Head of caudate nucleus (tissue), 42 donors: ENCODE data around the gene VPS16.
"Not testable (repeated sequence)": the region's sequence is repeated elsewhere in the genome, so short reads cannot be mapped to it uniquely, and the experiment has no call there.

Experiments used
- DNase-seq, 42 donors: peaks; one replicate each; pipeline versions ENCODE4 v3.0.0 to v3.0.0-alpha.2; 2020 to 2021; ENCODE audit warnings: mixed read lengths in 7 of 42
- intact Hi-C: fragments of 100-400 bp; cut with DNase I; formaldehyde crosslinking; loops from one replicate; pipeline ENCODE4 v1.15.0; 2022

The VPS16 gene

GRCh38 chr20:2804852-2805688 lies 35.5 kb upstream of the VPS16 start:
- intact Hi-C loops, result no loop called here
- DNase-seq, result peak in 25 of 42 donors; percentile 12 to 67 (median 31)

- intact Hi-C loops, result no loop called here
- peak in 2 of 42 donors; percentile 14 to 23 for DNase-seq
These were observed 34.7 kb upstream of the VPS16 start for GRCh38 chr20:2805689-2806350.

GRCh38 chr20:2806351-2806701 lies 34.2 kb upstream of the VPS16 start:
- intact Hi-C loops, result no loop called here
- peak in 2 of 42 donors; percentile 9 to 28 for DNase-seq

GRCh38 chr20:2807019-2807418 lies 33.5 kb upstream of the VPS16 start:
- peak in 2 of 42 donors; percentile 12 to 27 for DNase-seq
- intact Hi-C loops, result no loop called here

- peak in 2 of 42 donors; percentile 13 to 27 for DNase-seq
- intact Hi-C loops, result not testable (repeated sequence)
These were observed 32.6 kb upstream of the VPS16 start for GRCh38 chr20:2807929-2808328.

GRCh38 chr20:2809690-2810089 lies 30.9 kb upstream of the VPS16 start:
- no peak for DNase-seq
- intact Hi-C loops, result no loop called here

GRCh38 chr20:2812189-2812588 lies 28.4 kb upstream of the VPS16 start:
- DNase-seq, result no peak
- intact Hi-C loops, result no loop called here

GRCh38 chr20:2814076-2814475 lies 26.5 kb upstream of the VPS16 start:
- intact Hi-C loops, result no loop called here

GRCh38 chr20:2814587-2815051 lies 25.9 kb upstream of the VPS16 start, which contains the start of gene C20orf141:
Gene C20orf141, plus strand, starts transcription at chr20:2814987. Its CDS starts 198 bp downstream, at chr20:2815185.
- peak in 1 of 42 donors; percentile 2 for DNase-seq
- intact Hi-C loops, result no loop called here

More at GRCh38 chr20:2814076-2814475, 26.5 kb upstream of the VPS16 start:
- no peak for DNase-seq

- peak in 1 of 42 donors; percentile 0 for DNase-seq
- intact Hi-C loops, result no loop called here
These were observed 25.2 kb upstream of the VPS16 start for GRCh38 chr20:2815242-2815900.

GRCh38 chr20:2816030-2816582 lies 24.4 kb upstream of the VPS16 start, which contains the start of gene TMEM239:
Gene TMEM239, plus strand, starts transcription at chr20:2816364. Its CDS starts 191 bp downstream, at chr20:2816555.
- peak in 1 of 42 donors; percentile 2 for DNase-seq
- intact Hi-C loops, result no loop called here

- peak in 2 of 42 donors; percentile 2 to 12 for DNase-seq
- intact Hi-C loops, result no loop called here
These were observed 23.8 kb upstream of the VPS16 start for GRCh38 chr20:2816583-2817340.

GRCh38 chr20:2817341-2817726 lies 23.2 kb upstream of the VPS16 start:
- intact Hi-C loops, result no loop called here
- DNase-seq, result peak in 2 of 42 donors; percentile 2 to 12

GRCh38 chr20:2817891-2818595 lies 22.5 kb upstream of the VPS16 start:
- peak in 6 of 42 donors; percentile 1 to 31 (median 10) for DNase-seq
- intact Hi-C loops, result no loop called here

GRCh38 chr20:2820084-2820895 lies 20.3 kb upstream of the VPS16 start:
- DNase-seq, result peak in 3 of 42 donors; percentile 5 to 30 (median 12)
- intact Hi-C loops, result no loop called here

- intact Hi-C loops, result no loop called here
- peak in 3 of 42 donors; percentile 8 to 35 (median 12) for DNase-seq
These were observed 19.4 kb upstream of the VPS16 start for GRCh38 chr20:2820896-2821869.
